ENCODE data around the gene COPRS. TPM values are rescaled to one million over a fixed set of nuclear protein-coding genes. Genes with fewer than 3 reads are reported as not detected.

COPRS gene
- polyA plus RNA-seq, 1 of the 3 experiments (the other 2 are of a cell fraction): 88.8 TPM

GRCh38 chr17:31803494-31804213 is 55.4 kb downstream of the COPRS start:
- no peaks in the 10 kb centered on the region for H3K27me3 ChIP-seq (ENCODE audit: insufficient read depth)
- H3K4me1 ChIP-seq (ENCODE audit: control insufficient read depth in 1 of 2, insufficient read depth in 2 of 2, low read depth in 1 of 2, low read length in 1 of 2): no peaks in the 10 kb centered on the region
- H3K9me2 ChIP-seq: no peaks in the 10 kb centered on the region
- no peaks in the 10 kb centered on the region for H3K9me3 ChIP-seq
- H3K9ac ChIP-seq: no peak overlapping the region
- H3K4me2 ChIP-seq: no peak overlapping the region
- no peak for DNase-seq
- no peak overlapping the region for H3K4me3 ChIP-seq (ENCODE audit: low read depth in 2 of 2, low read length in 1 of 2)
- no peak for TF ChIP-seq EZH2phosphoT487 (IDR thresholded peaks at IDR 0.05; ENCODE audit: borderline replicate concordance, low read depth)
- TF ChIP-seq TAF1 (IDR thresholded peaks at IDR 0.05; ENCODE audit: borderline replicate concordance, low read depth, low read length): no peak
- TF ChIP-seq RFX5 (IDR thresholded peaks at IDR 0.05; ENCODE audit: low read length): no peak
- TF ChIP-seq ZBTB33 (IDR thresholded peaks at IDR 0.05; ENCODE audit: borderline replicate concordance, low read depth): no peak
- no peak for TF ChIP-seq NRF1 (IDR thresholded peaks at IDR 0.05; ENCODE audit: low read depth, low read length)
- TF ChIP-seq USF2 (IDR thresholded peaks at IDR 0.05; ENCODE audit: borderline replicate concordance, low read depth, low read length): no peak
- no peak for TF ChIP-seq MEF2A (IDR thresholded peaks at IDR 0.05; ENCODE audit: borderline replicate concordance, low read depth)
- TF ChIP-seq REST (IDR thresholded peaks at IDR 0.05; ENCODE audit: low read depth, low read length): no peak
- no peak for TF ChIP-seq CTCF (IDR thresholded peaks at IDR 0.05)
- no peak for TF ChIP-seq JUND (IDR thresholded peaks at IDR 0.05)
- TF ChIP-seq RXRA (IDR thresholded peaks at IDR 0.05; ENCODE audit: borderline replicate concordance, low read depth): no peak
- no peaks in the 10 kb centered on the region for H3K79me2 ChIP-seq (ENCODE audit: insufficient read depth)
- no peak overlapping the region for H3K27ac ChIP-seq (ENCODE audit: low read depth in 2 of 2, low read length in 1 of 2)
- ChIA-PET CTCF (interaction anchor here (1.8 kb wide), 1 partner anchor 245 kb away, joined by 4 read pairs; no protein-coding TSS in a partner anchor), POLR2A (no interaction called here)
- H3F3A ChIP-seq (replicated peaks; ENCODE audit: insufficient read depth): peaks cover 4% of the 10 kb centered on the region
- WGBS (ENCODE audit: low lambda C conversion rate): 66% methylated on average over 11 of the region's 11 CpGs
- H3K36me3 ChIP-seq (replicated peaks in 1 of 2; ENCODE audit: control insufficient read depth in 1 of 2, insufficient read depth in 2 of 2, low read length in 1 of 2): no peaks in the 10 kb centered on the region
- H4K20me1 ChIP-seq (ENCODE audit: insufficient read depth): no peaks in the 10 kb centered on the region
- no peak overlapping the region for H2AFZ ChIP-seq (ENCODE audit: low read depth)
